ENCODE results near the gene KATNAL1.

Gene KATNAL1

DNA sequence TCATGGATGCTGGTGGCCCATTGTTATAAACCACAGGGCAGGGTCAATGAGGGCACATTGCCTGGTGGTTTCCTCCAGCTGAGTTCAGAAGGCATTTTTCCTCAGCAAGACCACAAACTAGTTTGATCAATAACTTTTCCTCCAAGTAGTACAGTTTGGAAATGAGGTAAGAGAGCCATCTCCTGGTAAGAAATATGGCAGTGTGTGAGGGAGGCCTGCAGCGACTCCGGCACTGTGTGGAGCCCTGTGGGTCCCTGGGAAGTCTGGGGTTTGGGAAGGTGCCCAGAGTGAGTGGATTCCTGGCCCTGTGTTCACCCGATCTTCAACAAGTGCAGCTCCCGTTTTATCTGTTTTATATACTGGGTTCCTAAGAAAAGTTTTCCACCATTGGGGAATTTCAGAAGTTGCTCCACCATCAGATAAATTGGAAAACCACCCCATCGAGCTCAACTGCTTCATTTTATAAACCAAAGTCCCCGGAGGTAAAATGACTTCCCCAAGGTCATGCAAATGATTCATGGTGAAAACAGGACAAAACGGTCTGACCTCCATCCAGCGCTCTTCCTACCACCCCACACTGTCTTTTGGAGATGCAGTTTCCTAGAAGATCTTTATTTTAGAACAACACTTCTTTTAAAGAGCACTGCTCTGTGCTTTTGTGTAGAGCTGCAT is 148.4 kb downstream of the KATNAL1 start:
- DNase-seq, result no peak

GRCh38 chr13:30157616-30157993 is 149.7 kb downstream of the KATNAL1 start:
- DNase-seq, result no peak

DNA sequence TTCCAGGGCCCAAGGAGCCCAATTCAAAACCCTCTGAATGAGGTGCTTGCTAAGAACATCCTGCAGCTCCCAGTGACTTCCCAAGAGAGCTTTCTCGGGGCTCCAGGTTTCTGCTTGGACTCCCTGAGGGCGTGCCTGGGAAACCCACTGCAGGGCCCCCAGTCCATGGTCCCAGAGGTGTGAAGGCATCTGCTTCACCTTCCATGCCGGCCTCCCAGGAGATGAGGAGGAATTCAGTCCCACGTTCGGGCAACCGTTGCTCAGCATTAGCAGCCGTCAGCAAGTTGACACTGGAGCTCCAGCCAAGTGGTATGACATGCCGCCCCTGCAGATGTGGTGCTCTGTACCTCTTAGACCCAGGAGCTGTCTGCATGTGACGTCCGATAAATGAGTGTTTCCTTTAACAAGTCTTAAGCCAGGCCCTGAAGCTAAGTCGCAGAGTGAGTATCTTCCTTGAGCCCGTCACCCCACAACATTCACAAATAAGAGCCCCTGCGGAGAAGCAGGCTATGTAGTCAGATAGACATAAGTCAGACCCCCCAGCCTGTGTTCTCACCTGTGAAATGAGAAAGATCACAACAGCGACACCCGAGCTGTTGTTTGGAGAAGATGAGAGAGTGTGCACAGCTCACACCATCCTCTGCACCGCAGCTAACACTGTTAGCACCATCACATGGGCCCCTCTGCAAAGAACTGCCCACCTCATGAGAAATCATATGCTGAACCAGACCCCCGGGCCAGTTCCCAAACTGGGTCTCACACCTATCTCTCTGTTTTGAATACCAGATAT is 150.3 kb downstream of the KATNAL1 start:
- no peak for DNase-seq

- no peak for DNase-seq
These were observed 151.1 kb downstream of the KATNAL1 start for GRCh38 chr13:30156270-30156669.

GRCh38 chr13:30154931-30155330 is 152.4 kb downstream of the KATNAL1 start:
- DNase-seq, result no peak

DNA sequence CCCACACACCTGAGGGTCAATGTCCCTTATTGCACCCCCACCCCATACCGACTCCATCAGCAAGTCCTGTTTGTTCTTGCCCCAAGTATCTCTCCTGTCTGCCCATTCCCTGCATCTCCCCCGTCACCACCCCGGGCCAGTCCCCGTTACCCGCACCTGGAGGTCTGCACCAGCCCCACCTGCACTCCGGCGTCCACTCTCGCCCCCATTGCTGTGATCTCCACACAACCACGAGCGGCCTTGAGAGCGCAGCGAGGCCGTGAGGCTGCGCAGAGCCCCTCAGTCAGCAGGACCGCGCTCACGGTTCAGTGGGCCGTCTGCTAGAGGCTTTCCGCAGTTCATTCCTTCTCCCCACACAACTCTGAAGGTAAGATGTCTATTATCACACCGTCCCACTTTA is 152.8 kb downstream of the KATNAL1 start:
- DNase-seq, result no peak

DNA sequence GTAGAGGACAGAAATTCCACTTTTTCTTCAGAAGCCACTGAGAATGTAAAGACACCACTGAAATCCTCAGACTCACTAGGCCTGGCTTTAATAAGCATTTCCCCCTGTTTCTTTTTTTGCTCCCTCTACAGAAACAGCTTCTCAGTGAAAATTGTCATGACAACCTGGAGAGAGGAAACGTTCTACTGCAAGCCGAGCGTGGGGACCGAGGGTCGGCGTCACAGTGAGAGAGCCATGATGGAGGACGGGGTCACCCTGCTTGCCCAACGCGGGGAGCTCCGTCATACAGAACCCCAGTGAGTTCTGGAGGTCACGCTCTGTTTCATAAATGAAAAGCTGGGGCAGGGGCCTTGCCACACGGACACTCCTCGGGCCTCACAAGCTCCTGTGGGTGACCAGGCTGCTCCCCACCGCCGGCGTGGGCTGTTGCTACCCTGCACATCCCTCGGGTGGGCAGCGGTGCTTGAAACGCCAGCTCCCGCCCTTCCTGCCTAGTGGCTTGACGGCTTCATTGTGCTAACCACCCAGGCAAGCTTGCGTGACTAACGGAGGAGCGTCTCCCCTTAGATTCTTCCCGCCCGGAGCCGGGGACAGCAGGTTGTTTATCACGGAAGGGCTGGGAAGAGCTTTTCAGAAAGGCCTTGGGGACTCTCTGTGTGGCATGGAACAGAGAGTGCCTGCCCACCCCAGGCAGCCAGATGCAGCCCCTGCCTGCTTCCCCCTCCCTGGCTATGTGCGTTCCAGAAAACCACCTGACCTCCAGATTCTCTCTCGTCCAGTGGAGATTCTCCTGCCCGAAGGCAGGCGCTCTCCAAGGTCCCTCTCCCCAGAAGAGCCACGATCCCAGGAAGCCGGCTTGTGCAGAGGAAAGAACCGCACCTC is 153.6 kb downstream of the KATNAL1 start:
- DNase-seq, result peak; percentile 4 to 49 (median 45)
